ENCODE data around the gene REM1.

REM1 gene

DNA sequence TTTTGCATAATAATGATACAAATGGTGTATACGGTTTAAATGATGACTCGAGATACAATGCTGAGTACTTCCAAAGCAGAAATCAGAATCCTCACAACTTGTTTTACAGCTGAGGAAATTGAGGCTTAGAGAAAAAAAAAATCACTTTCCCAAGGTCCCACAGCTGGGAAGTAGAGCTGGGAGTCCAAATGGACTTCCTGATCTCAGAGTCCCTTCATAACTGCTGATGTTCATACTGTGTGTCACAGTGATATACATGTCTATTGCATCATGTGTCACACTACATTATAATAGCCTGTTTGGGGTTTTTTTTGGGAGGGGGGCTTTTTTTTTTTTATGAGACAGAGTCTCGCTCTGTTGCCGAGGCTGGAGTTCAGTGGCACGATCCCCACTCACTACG lies 47.6 kb downstream of the REM1 start:
- no peak for DNase-seq (ENCODE audit: low read depth in 2 of 2, low spot score in 1 of 2)

DNA sequence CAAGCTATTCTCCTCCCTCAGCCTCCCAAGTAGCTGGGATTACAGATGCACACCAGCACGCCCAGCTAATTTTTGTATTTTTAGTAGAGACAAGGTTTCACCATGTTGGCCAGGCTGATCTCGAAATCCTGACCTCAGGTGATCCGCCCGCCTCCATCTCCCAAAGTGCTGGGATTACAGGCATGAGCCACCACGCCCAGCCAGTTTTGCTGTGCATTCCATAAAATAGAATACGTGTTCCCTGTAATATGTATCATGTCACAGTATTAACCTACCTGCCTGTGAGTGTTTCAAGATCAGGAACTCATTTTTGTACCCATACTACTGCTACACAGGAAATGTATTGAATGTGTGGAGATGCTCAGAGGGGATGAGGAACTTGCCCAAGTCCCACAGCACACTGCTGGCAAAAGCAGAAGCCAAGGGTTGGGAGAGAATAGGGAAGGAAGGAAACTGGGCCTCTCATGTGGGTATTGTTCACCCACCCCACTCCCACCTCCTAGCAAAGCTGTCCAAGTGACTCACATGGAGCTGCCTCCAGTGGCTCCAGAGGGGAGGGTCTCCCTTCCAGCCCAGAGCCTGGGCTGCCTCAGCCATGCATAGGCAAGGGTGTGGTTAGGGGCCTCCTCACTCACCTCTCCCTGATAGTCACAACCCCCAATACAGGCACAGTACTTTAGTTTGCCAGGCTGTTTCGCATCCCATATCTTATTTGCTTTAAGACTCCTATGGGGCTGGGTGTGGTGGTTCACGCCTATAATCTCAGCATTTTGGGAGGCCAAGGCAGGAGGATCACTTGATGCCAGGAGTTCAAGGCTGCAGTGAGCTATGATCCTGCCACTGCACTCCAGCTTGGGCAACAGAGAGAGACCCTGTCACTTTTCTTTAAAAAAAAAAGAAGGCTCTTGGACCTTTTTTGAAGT lies 48.5 kb downstream of the REM1 start:
- DNase-seq (ENCODE audit: low read depth in 2 of 2, low spot score in 1 of 2): no peak

DNA sequence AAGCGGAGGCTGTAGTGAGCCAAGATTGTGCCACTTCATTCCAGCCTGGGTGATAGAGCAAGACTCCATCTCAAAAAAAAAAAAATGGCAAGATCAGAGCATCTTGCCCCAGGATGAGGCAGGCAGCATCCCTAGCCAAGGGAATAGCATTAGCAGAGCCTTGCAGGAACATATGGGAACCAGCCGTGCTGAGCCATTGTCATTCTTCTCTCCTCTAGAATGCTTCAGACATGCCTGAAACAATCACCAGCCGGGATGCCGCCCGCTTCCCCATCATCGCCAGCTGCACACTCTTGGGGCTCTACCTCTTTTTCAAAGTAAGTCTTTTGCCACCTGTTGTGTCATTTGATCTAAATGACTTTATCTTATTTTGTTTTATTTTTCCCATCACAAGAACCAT lies 52.2 kb downstream of the REM1 start:
- DNase-seq (ENCODE audit: low read depth in 2 of 2, low spot score in 1 of 2): no peak
